Measurements from ENCODE around the gene AGAP5. TPM values are rescaled to one million over a fixed set of nuclear protein-coding genes. Genes with fewer than 3 reads are reported as not detected.

The AGAP5 gene
- total RNA-seq, 1 experiment from 2014 or later = 13.4 TPM

DNA sequence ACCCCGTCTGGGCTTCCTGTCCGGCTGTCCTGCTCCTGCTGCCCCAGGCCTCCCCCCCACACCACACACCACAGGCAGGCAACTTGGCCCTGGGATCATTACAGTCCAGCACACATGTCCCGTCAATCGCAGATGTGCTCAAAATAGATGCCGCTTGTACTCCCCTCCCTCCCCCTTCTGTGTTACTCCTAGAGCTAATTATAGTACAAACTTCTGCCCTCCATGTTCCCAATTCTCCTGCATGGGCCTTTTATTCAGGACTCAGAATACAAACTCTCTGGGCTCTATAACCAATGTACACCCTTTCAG, 42.0 kb downstream of the AGAP5 start, which contains the start of gene SYNPO2L:
Gene SYNPO2L (minus strand): TSS at position 40 of the 309 bp plus-strand sequence. CDS start 107 bp downstream, outside the sequence.
- no peak within 1 kb of the TSS for H3K4me3 ChIP-seq
- no peaks in the 10 kb centered on the region for H3K27me3 ChIP-seq (ENCODE audit: insufficient read depth, low read depth)
- POLR2A ChIA-PET (ENCODE audit: unreplicated experiment) = no interaction called here
- peaks cover under 1% of the 10 kb centered on the region for H3K4me1 ChIP-seq (replicated peaks; ENCODE audit: insufficient read depth)
- no peaks in the 10 kb centered on the region for H3K79me2 ChIP-seq (ENCODE audit: low read depth)
- H3K9me3 ChIP-seq (ENCODE audit: insufficient read depth, low read depth) = no peaks in the 10 kb centered on the region
- H4K20me1 ChIP-seq (ENCODE audit: insufficient read depth) = no peaks in the 10 kb centered on the region
- intact Hi-C loops (cut with micrococcal nuclease; ENCODE audit: unreplicated experiment) = no loop called here
- no TSS peak for BruUV-seq (replicated peaks)
- no peaks in the 10 kb centered on the region for H3K36me3 ChIP-seq (ENCODE audit: low read depth)
- CTCF ChIA-PET = no interaction called here
- H3F3A ChIP-seq (ENCODE audit: insufficient read depth, low read depth) = no peaks in the 10 kb centered on the region
- no peaks in the 10 kb centered on the region for H3K9me2 ChIP-seq (ENCODE audit: insufficient read depth)
- DNase-seq = no peak
- H2AFZ ChIP-seq = no peak within 1 kb of the TSS
- TF ChIP-seq EZH2 (IDR thresholded peaks at IDR 0.05; ENCODE audit: low read depth) = no peak
- TF ChIP-seq, protein P1, sequence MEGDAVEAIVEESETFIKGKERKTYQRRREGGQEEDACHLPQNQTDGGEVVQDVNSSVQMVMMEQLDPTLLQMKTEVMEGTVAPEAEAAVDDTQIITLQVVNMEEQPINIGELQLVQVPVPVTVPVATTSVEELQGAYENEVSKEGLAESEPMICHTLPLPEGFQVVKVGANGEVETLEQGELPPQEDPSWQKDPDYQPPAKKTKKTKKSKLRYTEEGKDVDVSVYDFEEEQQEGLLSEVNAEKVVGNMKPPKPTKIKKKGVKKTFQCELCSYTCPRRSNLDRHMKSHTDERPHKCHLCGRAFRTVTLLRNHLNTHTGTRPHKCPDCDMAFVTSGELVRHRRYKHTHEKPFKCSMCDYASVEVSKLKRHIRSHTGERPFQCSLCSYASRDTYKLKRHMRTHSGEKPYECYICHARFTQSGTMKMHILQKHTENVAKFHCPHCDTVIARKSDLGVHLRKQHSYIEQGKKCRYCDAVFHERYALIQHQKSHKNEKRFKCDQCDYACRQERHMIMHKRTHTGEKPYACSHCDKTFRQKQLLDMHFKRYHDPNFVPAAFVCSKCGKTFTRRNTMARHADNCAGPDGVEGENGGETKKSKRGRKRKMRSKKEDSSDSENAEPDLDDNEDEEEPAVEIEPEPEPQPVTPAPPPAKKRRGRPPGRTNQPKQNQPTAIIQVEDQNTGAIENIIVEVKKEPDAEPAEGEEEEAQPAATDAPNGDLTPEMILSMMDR (conservative IDR thresholded peaks at IDR 0.05) = no peak
- H3K4me2 ChIP-seq = no peak within 1 kb of the TSS
- no peak within 1 kb of the TSS for H3K27ac ChIP-seq

DNA sequence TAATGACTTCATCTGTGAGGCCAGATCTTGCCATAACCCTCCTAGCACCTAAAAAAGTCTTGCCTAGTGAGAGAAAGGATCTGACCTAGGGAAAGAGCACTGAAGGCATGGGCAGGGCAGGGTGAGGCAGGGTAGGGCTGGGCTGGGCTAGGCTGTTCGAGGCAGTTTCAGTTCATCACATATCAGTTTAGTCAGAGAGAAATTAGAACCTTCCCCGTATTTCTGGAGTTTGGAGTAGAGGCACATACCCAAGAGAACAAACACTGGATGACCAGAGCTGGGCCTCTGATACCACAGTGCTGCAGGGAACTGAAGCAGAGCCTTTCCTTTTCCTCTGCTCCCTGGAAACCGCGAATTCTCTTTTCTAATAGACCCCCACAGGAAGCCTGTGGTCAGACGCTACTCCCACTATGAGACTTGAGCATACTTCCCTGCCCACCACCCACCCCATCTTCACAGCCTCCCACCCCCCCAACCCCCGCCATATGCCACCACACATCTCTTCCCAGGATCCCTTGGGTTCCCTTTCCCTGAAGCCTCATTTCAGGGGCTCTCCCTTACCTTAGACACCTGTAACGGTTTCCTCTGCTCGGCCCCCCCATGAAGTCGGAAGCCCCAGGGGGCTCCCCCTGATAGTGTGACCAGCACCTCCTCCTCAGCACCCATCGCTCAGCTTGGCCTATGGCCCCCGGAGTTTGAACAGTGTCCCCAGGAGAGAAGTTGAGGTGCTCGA, 42.5 kb downstream of the AGAP5 start:
- POLR2A ChIA-PET (ENCODE audit: unreplicated experiment) = no interaction called here
- Histone ChIP-seq H3K27ac (no peak overlapping the region), H3K36me3 (ENCODE audit: low read depth) (no peaks in the 10 kb centered on the region), H3K27me3 (ENCODE audit: insufficient read depth, low read depth) (no peaks in the 10 kb centered on the region), H3K4me2 (no peak overlapping the region), H3K9me3 (ENCODE audit: insufficient read depth, low read depth) (no peaks in the 10 kb centered on the region), H3K79me2 (ENCODE audit: low read depth) (no peaks in the 10 kb centered on the region), H4K20me1 (ENCODE audit: insufficient read depth) (no peaks in the 10 kb centered on the region), H2AFZ (no peak overlapping the region), H3K4me3 (no peak overlapping the region), H3F3A (ENCODE audit: insufficient read depth, low read depth) (no peaks in the 10 kb centered on the region), H3K4me1 (replicated peaks; ENCODE audit: insufficient read depth) (no peaks in the 10 kb centered on the region), H3K9me2 (ENCODE audit: insufficient read depth) (no peaks in the 10 kb centered on the region)
- no peak for DNase-seq
- intact Hi-C loops (cut with micrococcal nuclease; ENCODE audit: unreplicated experiment) = no loop called here
- CTCF ChIA-PET = interaction anchor here (0.7 kb wide), 1 partner anchor 36 kb away, joined by 5 read pairs; no protein-coding TSS in a partner anchor
- no peak for TF ChIP-seq EZH2 (IDR thresholded peaks at IDR 0.05; ENCODE audit: low read depth)
- TF ChIP-seq, protein P1 (conservative IDR thresholded peaks at IDR 0.05) = no peak
- BruUV-seq (replicated peaks) = no TSS peak

DNA sequence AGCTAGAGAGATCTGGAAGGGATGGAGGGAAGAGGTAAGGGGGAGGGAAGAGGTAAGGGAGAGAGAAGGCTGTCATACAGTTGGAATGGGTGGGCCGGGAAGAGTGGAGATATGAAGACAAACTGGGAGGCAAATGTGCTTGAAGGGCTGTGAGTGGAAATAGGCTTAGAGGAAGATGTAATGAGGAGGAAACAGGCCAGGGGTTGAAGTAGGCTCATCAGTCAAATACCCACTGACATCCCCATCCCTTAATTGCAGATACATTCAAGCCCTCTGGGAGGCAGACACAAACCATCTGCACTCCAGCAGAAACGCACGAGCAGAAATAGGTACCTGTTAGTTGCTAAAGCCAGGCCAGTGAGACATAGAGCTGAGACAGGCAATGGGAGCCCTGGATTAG, 44.2 kb downstream of the AGAP5 start:
- peak in 1 of 2 experiments; percentile 64 for DNase-seq
- Histone ChIP-seq H3K4me2 (no peak overlapping the region), H3K9me2 (ENCODE audit: insufficient read depth) (no peaks in the 10 kb centered on the region), H3K4me3 (no peak overlapping the region), H3K79me2 (ENCODE audit: low read depth) (no peaks in the 10 kb centered on the region), H3K4me1 (replicated peaks; ENCODE audit: insufficient read depth) (no peaks in the 10 kb centered on the region), H3K9me3 (ENCODE audit: insufficient read depth, low read depth) (no peaks in the 10 kb centered on the region), H4K20me1 (ENCODE audit: insufficient read depth) (no peaks in the 10 kb centered on the region), H3K27ac (no peak overlapping the region), H3F3A (ENCODE audit: insufficient read depth, low read depth) (no peaks in the 10 kb centered on the region), H3K27me3 (ENCODE audit: insufficient read depth, low read depth) (no peaks in the 10 kb centered on the region), H2AFZ (no peak overlapping the region), H3K36me3 (ENCODE audit: low read depth) (no peaks in the 10 kb centered on the region)
- TF ChIP-seq, protein P1 (conservative IDR thresholded peaks at IDR 0.05) = peak; percentile 55
- no peak for TF ChIP-seq EZH2 (IDR thresholded peaks at IDR 0.05; ENCODE audit: low read depth)
- BruUV-seq (replicated peaks) = no TSS peak
- intact Hi-C loops (cut with micrococcal nuclease; ENCODE audit: unreplicated experiment) = loop anchor here (5.0 kb wide), 1 partner anchor 224 kb away; no protein-coding TSS in a partner anchor
- ChIA-PET POLR2A (ENCODE audit: unreplicated experiment) (no interaction called here), CTCF (interaction anchor here (0.5 kb wide), 1 partner anchor 558 kb away, joined by 16 read pairs; no protein-coding TSS in a partner anchor)

Measured in PC-9 (cell line).